Amniotic epithelial cell (primary cell): ENCODE measurements around the gene ANKS1B.

ENCODE experiments used
- DNase-seq: peaks from one replicate; pipeline ENCODE4 v3.0.0-alpha.2; 2010; ENCODE audit warnings: low read depth

ANKS1B gene

GRCh38 chr12:99453836-99454538, 530.7 kb downstream of the ANKS1B start:
- no peak for DNase-seq

GRCh38 chr12:99450036-99450630, 534.6 kb downstream of the ANKS1B start:
- no peak for DNase-seq

GRCh38 chr12:99444859-99445316, 539.8 kb downstream of the ANKS1B start:
- no peak for DNase-seq

GRCh38 chr12:99442758-99443157, 542.0 kb downstream of the ANKS1B start:
- no peak for DNase-seq

GRCh38 chr12:99439399-99439798, 545.3 kb downstream of the ANKS1B start:
- DNase-seq: no peak

GRCh38 chr12:99436584-99436983, 548.2 kb downstream of the ANKS1B start:
- DNase-seq: no peak

GRCh38 chr12:99435095-99435791, 549.5 kb downstream of the ANKS1B start:
- no peak for DNase-seq

GRCh38 chr12:99433155-99433554, 551.6 kb downstream of the ANKS1B start:
- no peak for DNase-seq

- no peak for DNase-seq
Observed at GRCh38 chr12:99431203-99431602, 553.5 kb downstream of the ANKS1B start.

- no peak for DNase-seq
Observed at GRCh38 chr12:99427104-99427503, 557.6 kb downstream of the ANKS1B start.

GRCh38 chr12:99418379-99418778, 566.4 kb downstream of the ANKS1B start:
- DNase-seq: no peak

- no peak for DNase-seq
Observed at GRCh38 chr12:99413751-99414150, 571.0 kb downstream of the ANKS1B start.

- no peak for DNase-seq
Observed at GRCh38 chr12:99393763-99394162, 591.0 kb downstream of the ANKS1B start.

GRCh38 chr12:99392091-99392850, 592.5 kb downstream of the ANKS1B start:
- DNase-seq: no peak

GRCh38 chr12:99390707-99391106, 594.0 kb downstream of the ANKS1B start:
- DNase-seq: no peak

- no peak for DNase-seq
Observed at GRCh38 chr12:99389751-99390150, 595.0 kb downstream of the ANKS1B start.

- no peak for DNase-seq
Observed at GRCh38 chr12:99388671-99389195, 596.0 kb downstream of the ANKS1B start.

- DNase-seq: no peak
Observed at GRCh38 chr12:99387661-99388060, 597.1 kb downstream of the ANKS1B start.

GRCh38 chr12:99386907-99387306, 597.8 kb downstream of the ANKS1B start:
- no peak for DNase-seq

GRCh38 chr12:99383258-99383657, 601.5 kb downstream of the ANKS1B start:
- no peak for DNase-seq

GRCh38 chr12:99381992-99382391, 602.7 kb downstream of the ANKS1B start:
- no peak for DNase-seq

GRCh38 chr12:99380701-99381100, 604.0 kb downstream of the ANKS1B start:
- no peak for DNase-seq
